GM12878 (cell line): ENCODE results near the gene SLC12A5. TPM values are rescaled to one million over a fixed set of nuclear protein-coding genes. Genes with fewer than 3 reads are reported as not detected.

Experiments
- ATAC-seq: fragments of 200-7000 bp; cut with Tn5 transposase; 3 replicates; pipeline ENCODE4 v1.9.1; 2020; ENCODE audit warnings: mild to moderate bottlenecking, moderate library complexity
- BruUV-seq: library from RNA; stranded (reverse); fragments of 400-500 nt; replicated peaks from 2 replicates; lab custom pipeline; 2021; lab: Mats Ljungman, UMichigan
- CTCF ChIA-PET: fragments of 300-600 bp; sonication (Branson Sonifier 250); formaldehyde crosslinking; extraction: SDS; loops from one replicate; lab custom pipeline; 2021; ENCODE audit warnings: inconsistent platforms; lab: Yijun Ruan, JAX
- POLR2A ChIA-PET: fragments of 350-600 bp; formaldehyde crosslinking; extraction: SDS; loops from one replicate; lab custom pipeline; 2021; ENCODE audit warnings: inconsistent platforms; lab: Charles Lee
- RAD21 ChIA-PET: fragments of 300-600 bp; sonication (Branson Sonifier 250); formaldehyde crosslinking; loops from one replicate; lab custom pipeline; 2023; ENCODE audit warnings: antibody characterized with exemption; ENCODE audit not compliant: unreplicated experiment; lab: Charles Lee
- SMC1A ChIA-PET: fragments of 300-600 bp; sonication (Branson Sonifier 250); formaldehyde crosslinking; loops from one replicate; lab custom pipeline; 2023; ENCODE audit not compliant: unreplicated experiment, uncharacterized antibody; lab: Charles Lee
- DNase-seq: peaks from one replicate; pipeline ENCODE4 v3.0.0-alpha.2; 2011; ENCODE audit warnings: low read depth, low spot score
- FAIRE-seq: peaks from 3 replicates; lab custom pipeline; 2011; peaks lifted over from hg19 to GRCh38; lab: Jason Lieb, UNC
- H2AFZ ChIP-seq: 2 replicates; pipeline ENCODE4 v1.6.0; 2011; ENCODE audit warnings: low read depth, low read length, control low read depth; ENCODE audit not compliant: control insufficient read depth
- H3K27ac ChIP-seq: 2 replicates; pipeline ENCODE4 v1.5.1; 2011; ENCODE audit warnings: control low read depth; ENCODE audit not compliant: control insufficient read depth, insufficient read depth
- H3K27me3 ChIP-seq, 2 experiments: replicated peaks in 1 of 2; 2 replicates each; pipeline versions ENCODE4 v1.6.0 to v1.6.1; 2011; ENCODE audit warnings: low read length in 1 of 2; ENCODE audit not compliant: control insufficient read depth in 2 of 2, insufficient read depth in 2 of 2
- H3K36me3 ChIP-seq, 2 experiments: 2 replicates each; pipeline ENCODE4 v1.5.1; 2011; ENCODE audit warnings: low read length in 1 of 2; ENCODE audit not compliant: control insufficient read depth in 2 of 2, insufficient read depth in 2 of 2
- H3K4me1 ChIP-seq: 2 replicates; pipeline ENCODE4 v1.6.1; 2011; ENCODE audit warnings: mild to moderate bottlenecking, low read length, moderate library complexity, mixed read lengths; ENCODE audit not compliant: control insufficient read depth, insufficient read depth
- H3K4me2 ChIP-seq: 2 replicates; pipeline ENCODE4 v1.6.0; 2011; ENCODE audit warnings: control low read depth; ENCODE audit not compliant: control insufficient read depth, insufficient read depth
- H3K4me3 ChIP-seq: fragments of 200-600 bp; sonication (generic); 2 replicates; pipeline ENCODE4 v1.5.1; 2016
- H3K79me2 ChIP-seq: 2 replicates; pipeline ENCODE4 v1.6.0; 2011; ENCODE audit warnings: low read length; ENCODE audit not compliant: control insufficient read depth, insufficient read depth
- H3K9ac ChIP-seq: 2 replicates; pipeline ENCODE4 v1.8.0; 2011; ENCODE audit warnings: low read length, control low read depth, mixed read lengths; ENCODE audit not compliant: control insufficient read depth, insufficient read depth
- H3K9me3 ChIP-seq: replicated peaks from 3 replicates; pipeline ENCODE4 v1.5.1; 2011; ENCODE audit warnings: mild to moderate bottlenecking, low read length; ENCODE audit not compliant: control insufficient read depth, insufficient read depth
- H4K20me1 ChIP-seq: 2 replicates; pipeline ENCODE4 v1.6.0; 2011; ENCODE audit not compliant: control insufficient read depth, insufficient read depth
- CBFB ChIP-seq: IDR thresholded peaks from 2 replicates; pipeline ENCODE4 v1.6.1; 2016; ENCODE audit warnings: antibody characterized with exemption, low read depth
- CBX3 ChIP-seq: fragments of 200-600 bp; sonication (generic); IDR thresholded peaks from 2 replicates; pipeline ENCODE4 v1.6.1; 2016; ENCODE audit warnings: low read depth, borderline replicate concordance
- CEBPB ChIP-seq, 2 experiments: fragments of 150-350 bp in 1 of 2; IDR thresholded peaks; 2 replicates each; pipeline ENCODE4 v1.6.1; 2012 to 2014; ENCODE audit warnings: low read depth in 2 of 2, low read length in 2 of 2, borderline replicate concordance in 1 of 2, inconsistent platforms in 1 of 2
- CHD2 ChIP-seq: IDR thresholded peaks from 2 replicates; pipeline ENCODE4 v1.6.1; 2011; ENCODE audit warnings: low read depth, low read length, improper control_type of control experiment, borderline replicate concordance
- CREB1 ChIP-seq: IDR thresholded peaks from 2 replicates; pipeline ENCODE4 v1.6.1; 2012; ENCODE audit warnings: low read depth, mild to moderate bottlenecking, inconsistent platforms
- HCFC1 ChIP-seq: fragments of 150-350 bp; IDR thresholded peaks from 2 replicates; pipeline ENCODE4 v1.6.1; 2014; ENCODE audit warnings: low read length
- IKZF1 ChIP-seq: fragments of 450-650 bp; conservative IDR thresholded peaks from 2 replicates; pipeline ENCODE4 v1.6.1; 2017; ENCODE audit warnings: antibody characterized with exemption, mild to moderate bottlenecking
- MTA2 ChIP-seq: fragments of 450-650 bp; IDR thresholded peaks from 2 replicates; pipeline ENCODE4 v1.6.1; 2016; ENCODE audit warnings: low read depth, mild to moderate bottlenecking, moderate library complexity
- MYB ChIP-seq: fragments of 150-350 bp; IDR thresholded peaks from 2 replicates; pipeline ENCODE4 v1.6.1; 2014; ENCODE audit warnings: mild to moderate bottlenecking, low read depth, low read length, borderline replicate concordance
- POLR2A ChIP-seq: IDR thresholded peaks from 2 replicates; pipeline ENCODE4 v1.6.1; 2011; ENCODE audit warnings: low read depth, mild to moderate bottlenecking, low read length
- SIN3A ChIP-seq: IDR thresholded peaks from 2 replicates; pipeline ENCODE4 v1.6.1; 2012; ENCODE audit warnings: low read depth, low read length, improper control_type of control experiment
- SP1 ChIP-seq: IDR thresholded peaks from one replicate; pipeline ENCODE4 v1.6.1; 2011; ENCODE audit warnings: low read depth, low read length
- STAT3 ChIP-seq: IDR thresholded peaks from 2 replicates; pipeline ENCODE4 v1.6.1; 2011; ENCODE audit warnings: low read depth, low read length, improper control_type of control experiment
- WGBS: methylation state at CpG from one replicate; pipeline ENCODE4 v1.1.6; 2016; ENCODE audit warnings: low lambda C conversion rate; ENCODE audit not compliant: insufficient replicate concordance, insufficient coverage; ENCODE audit errors: missing lambda C conversion rate; 5-methylcytosine and 5-hydroxymethylcytosine counted together
- in situ Hi-C: fragments of 300-500 bp; cut with MboI; formaldehyde crosslinking; loops from 9 replicates; pipeline ENCODE4 v1.14.3; 2018; ENCODE audit warnings: mixed read lengths
- intact Hi-C: fragments of 100-400 bp; cut with micrococcal nuclease; formaldehyde crosslinking; loops from one replicate; pipeline ENCODE4 v1.14.2; 2022; ENCODE audit not compliant: unreplicated experiment
- polyA plus RNA-seq, 11 experiments: library from polyadenylated mRNA; depleted of rRNA in 4 of 11; unstranded in 6 of 11; stranded (reverse) in 5 of 11; fragments of >200 nt; fragmentation: Nextera tagmentation in 4 of 11; fragmentation: Illumina TruSeq in 1 of 11; extraction: Ambion mirVana in 4 of 11; extraction: Trizol in 1 of 11; gene quantifications; 1 replicate in 1 of 11; 2 replicates in 10 of 11; pipeline versions ENCODE4 v1.2.1 to v1.2.3, GENCODE V29; 2011 to 2016; ENCODE audit warnings: inconsistent platforms in 2 of 11, missing spikeins in 2 of 11, low read depth in 1 of 11
- total RNA-seq, 4 experiments: library from RNA; depleted of rRNA in 3 of 4; stranded (reverse); fragments of >200 nt in 3 of 4; fragmentation: Illumina TruSeq in 1 of 4; extraction: Trizol in 1 of 4; gene quantifications; 2 replicates each; pipeline versions ENCODE4 v1.2.1 to v1.2.3, GENCODE V29; 2013 to 2021
- TF ChIP-seq, protein P1 (sequence below): IDR thresholded peaks from 2 replicates; pipeline ENCODE4 v1.6.1; 2012; ENCODE audit warnings: improper control_type of control experiment, low read depth, low read length; ENCODE audit not compliant: insufficient replicate concordance
- TF ChIP-seq, protein P2 (sequence below): fragments of 450-650 bp; IDR thresholded peaks from 2 replicates; pipeline ENCODE4 v1.6.1; 2014; ENCODE audit warnings: mild to moderate bottlenecking
- TF ChIP-seq, protein P3 (sequence below): IDR thresholded peaks from 2 replicates; pipeline ENCODE4 v1.6.1; 2011; ENCODE audit warnings: low read depth, mild to moderate bottlenecking, low read length, moderate library complexity, borderline replicate concordance; ENCODE audit errors: extremely low read depth
- TF ChIP-seq, protein P4 (sequence below): fragments of 450-650 bp; IDR thresholded peaks from 2 replicates; pipeline ENCODE4 v1.6.1; 2016; ENCODE audit warnings: mild to moderate bottlenecking

The SLC12A5 gene
- total and polyA plus RNA-seq, 10 of the 15 experiments (the other 5 are each of a cell fraction or from before 2014, with no cell fraction given): 0.26 to 2.7 (median 1.2) TPM

DNA sequence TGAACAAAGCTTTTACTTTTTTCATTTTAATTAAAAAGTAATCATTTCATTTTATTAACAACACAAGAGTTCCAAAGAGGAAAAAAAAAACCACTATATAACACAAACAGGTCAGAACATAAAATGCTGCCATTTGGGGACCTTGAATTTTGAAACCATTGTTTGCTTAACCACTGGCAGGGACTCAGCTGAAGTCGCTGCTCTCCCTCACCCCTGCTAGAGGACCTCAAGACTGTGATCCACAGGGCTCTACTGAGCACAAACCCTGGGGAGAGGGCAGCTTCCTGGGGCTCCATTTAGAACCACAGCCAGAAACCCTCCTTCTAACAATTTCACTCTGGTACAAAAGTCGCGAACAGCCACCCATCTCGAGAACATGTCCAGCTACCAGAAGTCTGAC is 32.0 kb downstream of the SLC12A5 start:
- BruUV-seq: no TSS peak
- Histone ChIP-seq H3K4me3 (no peak overlapping the region), H2AFZ (no peak overlapping the region), H3K4me2 (no peak overlapping the region; the same call in 1 of the 2 replicates), H3K9me3 (no peaks in the 10 kb centered on the region; the same call in 2 of the 3 replicates), H3K4me1 (peaks cover 22% of the 10 kb centered on the region; the same call in 1 of the 2 replicates), H4K20me1 (no peaks in the 10 kb centered on the region; the same call in 1 of the 2 replicates), H3K79me2 (no peaks in the 10 kb centered on the region), H3K27me3 (no peaks in the 10 kb centered on the region), H3K9ac (no peak overlapping the region), H3K27ac (no peak overlapping the region), H3K36me3 (peaks cover 12 to 40% of the 10 kb centered on the region in 2 experiments)
- RAD21 ChIA-PET: no interaction called here
- in situ Hi-C loops: no loop called here
- ATAC-seq (no peak), DNase-seq (no peak), FAIRE-seq (no peak)
- POLR2A ChIA-PET: interaction anchor here (0.6 kb wide), 1 partner anchor 1093 kb away, joined by 5 read pairs; no protein-coding TSS in a partner anchor
- intact Hi-C loops: no loop called here
- TF ChIP-seq, protein P1, sequence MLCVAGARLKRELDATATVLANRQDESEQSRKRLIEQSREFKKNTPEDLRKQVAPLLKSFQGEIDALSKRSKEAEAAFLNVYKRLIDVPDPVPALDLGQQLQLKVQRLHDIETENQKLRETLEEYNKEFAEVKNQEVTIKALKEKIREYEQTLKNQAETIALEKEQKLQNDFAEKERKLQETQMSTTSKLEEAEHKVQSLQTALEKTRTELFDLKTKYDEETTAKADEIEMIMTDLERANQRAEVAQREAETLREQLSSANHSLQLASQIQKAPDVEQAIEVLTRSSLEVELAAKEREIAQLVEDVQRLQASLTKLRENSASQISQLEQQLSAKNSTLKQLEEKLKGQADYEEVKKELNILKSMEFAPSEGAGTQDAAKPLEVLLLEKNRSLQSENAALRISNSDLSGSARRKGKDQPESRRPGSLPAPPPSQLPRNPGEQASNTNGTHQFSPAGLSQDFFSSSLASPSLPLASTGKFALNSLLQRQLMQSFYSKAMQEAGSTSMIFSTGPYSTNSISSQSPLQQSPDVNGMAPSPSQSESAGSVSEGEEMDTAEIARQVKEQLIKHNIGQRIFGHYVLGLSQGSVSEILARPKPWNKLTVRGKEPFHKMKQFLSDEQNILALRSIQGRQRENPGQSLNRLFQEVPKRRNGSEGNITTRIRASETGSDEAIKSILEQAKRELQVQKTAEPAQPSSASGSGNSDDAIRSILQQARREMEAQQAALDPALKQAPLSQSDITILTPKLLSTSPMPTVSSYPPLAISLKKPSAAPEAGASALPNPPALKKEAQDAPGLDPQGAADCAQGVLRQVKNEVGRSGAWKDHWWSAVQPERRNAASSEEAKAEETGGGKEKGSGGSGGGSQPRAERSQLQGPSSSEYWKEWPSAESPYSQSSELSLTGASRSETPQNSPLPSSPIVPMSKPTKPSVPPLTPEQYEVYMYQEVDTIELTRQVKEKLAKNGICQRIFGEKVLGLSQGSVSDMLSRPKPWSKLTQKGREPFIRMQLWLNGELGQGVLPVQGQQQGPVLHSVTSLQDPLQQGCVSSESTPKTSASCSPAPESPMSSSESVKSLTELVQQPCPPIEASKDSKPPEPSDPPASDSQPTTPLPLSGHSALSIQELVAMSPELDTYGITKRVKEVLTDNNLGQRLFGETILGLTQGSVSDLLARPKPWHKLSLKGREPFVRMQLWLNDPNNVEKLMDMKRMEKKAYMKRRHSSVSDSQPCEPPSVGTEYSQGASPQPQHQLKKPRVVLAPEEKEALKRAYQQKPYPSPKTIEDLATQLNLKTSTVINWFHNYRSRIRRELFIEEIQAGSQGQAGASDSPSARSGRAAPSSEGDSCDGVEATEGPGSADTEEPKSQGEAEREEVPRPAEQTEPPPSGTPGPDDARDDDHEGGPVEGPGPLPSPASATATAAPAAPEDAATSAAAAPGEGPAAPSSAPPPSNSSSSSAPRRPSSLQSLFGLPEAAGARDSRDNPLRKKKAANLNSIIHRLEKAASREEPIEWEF: no peak
- TF ChIP-seq, protein P2, sequence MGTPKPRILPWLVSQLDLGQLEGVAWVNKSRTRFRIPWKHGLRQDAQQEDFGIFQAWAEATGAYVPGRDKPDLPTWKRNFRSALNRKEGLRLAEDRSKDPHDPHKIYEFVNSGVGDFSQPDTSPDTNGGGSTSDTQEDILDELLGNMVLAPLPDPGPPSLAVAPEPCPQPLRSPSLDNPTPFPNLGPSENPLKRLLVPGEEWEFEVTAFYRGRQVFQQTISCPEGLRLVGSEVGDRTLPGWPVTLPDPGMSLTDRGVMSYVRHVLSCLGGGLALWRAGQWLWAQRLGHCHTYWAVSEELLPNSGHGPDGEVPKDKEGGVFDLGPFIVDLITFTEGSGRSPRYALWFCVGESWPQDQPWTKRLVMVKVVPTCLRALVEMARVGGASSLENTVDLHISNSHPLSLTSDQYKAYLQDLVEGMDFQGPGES: no peak
- TF ChIP-seq HCFC1 (no peak), CREB1 (no peak), CBFB (no peak), STAT3 (no peak), MTA2 (no peak), CBX3 (no peak), SIN3A (no peak), IKZF1 (no peak), SP1 (no peak), POLR2A (no peak), MYB (no peak), CEBPB (IDR thresholded peaks at IDR 0.05; ENCODE audit: borderline replicate concordance in 1 of 2, low read depth in 2 of 2, low read length in 2 of 2) (no peak), CHD2 (no peak)
- TF ChIP-seq, protein P3, sequence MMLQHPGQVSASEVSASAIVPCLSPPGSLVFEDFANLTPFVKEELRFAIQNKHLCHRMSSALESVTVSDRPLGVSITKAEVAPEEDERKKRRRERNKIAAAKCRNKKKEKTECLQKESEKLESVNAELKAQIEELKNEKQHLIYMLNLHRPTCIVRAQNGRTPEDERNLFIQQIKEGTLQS: no peak
- TF ChIP-seq, protein P4, sequence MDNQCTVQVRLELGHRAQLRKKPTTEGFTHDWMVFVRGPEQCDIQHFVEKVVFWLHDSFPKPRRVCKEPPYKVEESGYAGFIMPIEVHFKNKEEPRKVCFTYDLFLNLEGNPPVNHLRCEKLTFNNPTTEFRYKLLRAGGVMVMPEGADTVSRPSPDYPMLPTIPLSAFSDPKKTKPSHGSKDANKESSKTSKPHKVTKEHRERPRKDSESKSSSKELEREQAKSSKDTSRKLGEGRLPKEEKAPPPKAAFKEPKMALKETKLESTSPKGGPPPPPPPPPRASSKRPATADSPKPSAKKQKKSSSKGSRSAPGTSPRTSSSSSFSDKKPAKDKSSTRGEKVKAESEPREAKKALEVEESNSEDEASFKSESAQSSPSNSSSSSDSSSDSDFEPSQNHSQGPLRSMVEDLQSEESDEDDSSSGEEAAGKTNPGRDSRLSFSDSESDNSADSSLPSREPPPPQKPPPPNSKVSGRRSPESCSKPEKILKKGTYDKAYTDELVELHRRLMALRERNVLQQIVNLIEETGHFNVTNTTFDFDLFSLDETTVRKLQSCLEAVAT: no peak
- SMC1A ChIA-PET: interaction anchor here (0.9 kb wide), 1 partner anchor 27 kb away, joined by 3 read pairs; no protein-coding TSS in a partner anchor
- 72% methylated on average over 4 of the region's 4 CpGs for WGBS
- CTCF ChIA-PET: interaction anchor here (1.0 kb wide), 1 partner anchor 38 kb away, joined by 3 read pairs; no protein-coding TSS in a partner anchor
